Measurements from ENCODE around the gene MOCS2.
A peak's percentile ranks its signal among the peaks of the same experiment; 100 is the strongest.

Gene MOCS2

DNA sequence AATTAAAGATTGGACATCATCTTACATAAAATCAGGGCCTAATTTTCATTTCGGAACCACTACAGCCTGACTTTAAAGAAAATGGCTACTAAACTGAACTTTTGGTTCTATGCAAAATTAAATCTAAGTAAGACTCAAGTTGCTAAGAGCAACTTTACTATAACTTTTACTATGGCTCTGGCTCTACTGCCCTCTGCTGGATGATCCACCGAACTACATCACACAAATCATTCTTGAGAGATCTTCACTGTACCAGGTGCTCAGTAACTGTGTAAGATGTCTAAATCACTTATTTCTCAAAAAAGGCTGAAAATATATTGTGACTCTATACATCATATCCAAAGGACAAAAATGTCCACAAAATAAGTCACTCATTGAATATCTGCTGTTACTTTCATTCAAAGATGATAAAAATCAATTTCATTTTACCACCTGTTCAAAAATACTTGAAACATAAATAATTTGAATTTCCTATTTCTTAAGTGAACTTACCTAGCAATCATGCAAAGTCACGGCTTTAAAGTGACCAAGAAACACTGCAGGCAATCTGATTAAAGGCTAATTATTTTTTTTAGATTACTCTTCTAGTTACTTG, 13.5 kb downstream of the MOCS2 start:
- DNase-seq (ENCODE audit: low read depth, low spot score): no peak
- H3K27ac ChIP-seq: no peak overlapping the region

DNA sequence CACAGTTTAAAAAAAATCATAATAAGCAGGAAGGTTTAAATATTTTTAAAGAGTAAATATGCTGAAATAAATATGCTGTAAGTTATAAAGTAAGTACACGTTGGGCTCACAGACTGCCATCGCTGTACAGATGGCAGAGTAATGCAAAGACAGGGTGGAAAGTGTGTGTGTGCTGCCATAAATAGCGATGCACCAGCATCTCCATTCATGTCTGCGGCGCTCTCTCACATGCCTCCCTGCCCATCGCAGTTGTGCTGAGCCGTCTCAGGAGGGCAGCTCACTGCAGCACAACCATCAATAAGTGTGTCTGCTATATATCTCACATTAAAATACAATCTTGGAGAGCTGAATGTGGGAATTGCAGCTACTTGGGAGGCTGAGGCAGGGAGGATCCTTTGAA, 14.3 kb downstream of the MOCS2 start:
- DNase-seq (ENCODE audit: low read depth, low spot score): no peak
- no peak overlapping the region for H3K27ac ChIP-seq

DNA sequence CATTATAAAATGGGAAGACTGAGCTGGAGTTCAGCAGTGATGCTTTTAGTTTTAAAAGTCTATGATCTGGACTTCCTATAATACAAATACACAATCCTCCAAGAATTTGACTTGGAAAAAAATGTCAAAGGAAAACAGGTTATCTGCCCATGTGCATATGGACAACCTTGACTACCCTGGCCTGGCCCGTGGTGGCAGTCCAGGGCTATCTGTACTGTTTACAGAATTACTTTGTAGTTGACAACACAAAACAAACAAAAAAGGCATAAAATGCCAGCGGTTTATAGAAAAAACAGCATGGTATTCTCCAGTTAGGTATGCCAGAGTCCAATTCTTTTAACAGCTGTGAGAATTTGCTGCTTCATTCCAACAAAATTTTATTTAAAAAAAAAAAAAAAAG, 17.3 kb downstream of the MOCS2 start:
- H3K27ac ChIP-seq: peak overlapping the region; percentile 4
- DNase-seq (ENCODE audit: low read depth, low spot score): no peak

DNA sequence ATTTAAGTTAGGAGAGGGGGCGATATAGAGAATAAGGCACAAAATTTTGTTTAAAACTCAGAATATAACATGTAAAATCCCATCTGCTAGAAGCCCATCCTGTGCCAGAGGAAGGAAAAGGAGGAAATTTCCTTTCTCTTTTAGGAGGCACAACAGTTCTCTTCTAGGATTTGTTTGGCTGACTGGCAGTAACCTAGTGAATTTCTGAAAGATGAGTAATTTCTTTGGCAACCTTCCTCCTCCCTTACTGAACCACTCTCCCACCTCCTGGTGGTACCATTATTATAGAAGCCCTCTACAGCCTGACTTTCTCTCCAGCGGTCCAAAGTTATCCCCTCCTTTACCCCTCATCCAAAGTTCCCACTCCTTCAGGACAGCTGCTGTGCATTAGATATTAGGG, 18.3 kb downstream of the MOCS2 start:
- DNase-seq (ENCODE audit: low read depth, low spot score): no peak
- H3K27ac ChIP-seq: peak overlapping the region; percentile 4

DNA sequence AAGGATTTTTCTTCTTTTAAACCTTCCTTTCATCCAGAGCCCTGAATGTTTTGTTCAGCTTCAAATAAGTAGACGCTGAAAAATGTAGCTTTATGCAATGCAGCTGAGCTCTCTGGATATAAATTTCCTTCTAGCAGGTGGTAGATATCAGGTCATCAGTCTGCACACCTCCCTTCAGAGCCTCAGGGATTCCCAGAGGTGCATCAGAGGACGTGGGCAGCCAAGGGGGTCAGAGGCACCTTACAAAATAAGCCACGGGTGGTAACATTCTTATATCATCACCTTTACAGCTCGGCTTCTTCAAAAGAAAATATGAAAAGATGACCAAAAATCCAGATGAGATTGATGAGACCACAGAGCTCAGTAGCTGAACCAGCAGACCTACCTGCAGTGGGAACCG, 19.3 kb downstream of the MOCS2 start:
- H3K27ac ChIP-seq: no peak overlapping the region
- DNase-seq (ENCODE audit: low read depth, low spot score): no peak

DNA sequence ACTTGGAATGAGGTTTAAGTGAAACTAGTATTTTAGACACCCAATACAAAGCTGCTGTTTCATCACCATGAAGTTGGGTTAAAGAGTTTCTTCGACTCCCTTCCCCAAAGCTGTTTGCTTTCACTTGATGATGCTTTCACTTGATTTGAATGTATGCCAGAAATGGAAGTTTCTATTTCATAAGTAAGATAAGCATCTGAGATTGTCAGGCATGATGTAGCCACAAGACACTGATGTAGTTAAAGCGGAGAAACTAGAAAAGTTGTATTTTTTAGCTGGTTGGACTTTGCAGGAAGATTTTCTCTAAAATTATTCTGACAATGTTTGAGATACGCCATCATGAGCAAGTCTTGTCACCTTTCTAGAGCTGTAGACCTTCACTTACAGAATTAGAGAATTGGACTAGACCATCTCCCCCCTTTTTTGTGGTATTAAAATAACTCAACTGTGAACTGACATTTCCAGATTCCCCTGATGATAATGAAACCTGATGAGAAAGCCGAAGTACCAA, 20.0 kb downstream of the MOCS2 start:
- no peak for DNase-seq (ENCODE audit: low read depth, low spot score)
- peak overlapping the region; percentile 23 for H3K27ac ChIP-seq

DNA sequence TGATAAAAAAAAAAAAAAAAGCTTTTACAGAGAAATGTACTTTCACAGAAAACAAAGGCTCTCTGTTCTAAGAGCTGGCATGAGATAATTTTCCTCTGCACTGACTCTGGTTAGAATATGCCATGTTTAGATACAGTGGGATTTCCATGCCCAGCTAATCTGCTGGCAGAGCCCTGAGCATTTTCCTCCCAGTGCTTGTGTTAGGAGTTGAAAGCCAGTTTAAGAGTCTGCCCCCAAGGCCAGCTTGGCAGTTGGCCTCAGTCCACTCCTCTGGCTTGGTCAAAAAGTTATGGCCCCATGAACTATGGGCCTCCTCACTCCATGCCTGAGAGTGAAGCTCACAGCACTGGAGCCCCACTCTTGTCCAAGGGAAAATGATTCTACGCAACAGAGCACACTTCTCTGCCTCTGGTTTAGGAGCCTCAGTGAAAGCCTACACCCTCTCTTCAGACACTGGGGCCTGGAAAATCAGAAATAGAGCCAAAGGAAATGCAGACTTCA, 21.9 kb downstream of the MOCS2 start:
- no peak overlapping the region for H3K27ac ChIP-seq
- no peak for DNase-seq (ENCODE audit: low read depth, low spot score)

DNA sequence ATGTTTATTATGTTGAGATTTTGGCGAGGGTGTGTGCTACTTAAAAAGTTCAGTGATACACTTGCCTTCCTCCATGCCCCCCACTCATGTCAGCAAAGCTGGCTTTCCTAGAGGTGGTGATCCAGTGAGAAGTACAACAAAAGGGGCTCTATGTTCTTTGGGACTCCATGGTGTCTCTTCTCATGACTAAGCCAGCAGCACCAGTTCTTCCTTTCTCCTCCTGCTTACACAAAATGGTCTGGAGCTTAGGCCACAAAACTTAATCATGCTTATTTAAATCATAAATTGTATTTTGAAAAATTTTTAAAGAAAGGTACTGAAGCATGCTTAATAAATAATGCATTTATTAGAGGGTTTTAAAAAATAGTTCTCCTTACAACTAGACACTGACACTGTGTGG, 22.4 kb downstream of the MOCS2 start:
- no peak for DNase-seq (ENCODE audit: low read depth, low spot score)
- H3K27ac ChIP-seq: no peak overlapping the region

DNA sequence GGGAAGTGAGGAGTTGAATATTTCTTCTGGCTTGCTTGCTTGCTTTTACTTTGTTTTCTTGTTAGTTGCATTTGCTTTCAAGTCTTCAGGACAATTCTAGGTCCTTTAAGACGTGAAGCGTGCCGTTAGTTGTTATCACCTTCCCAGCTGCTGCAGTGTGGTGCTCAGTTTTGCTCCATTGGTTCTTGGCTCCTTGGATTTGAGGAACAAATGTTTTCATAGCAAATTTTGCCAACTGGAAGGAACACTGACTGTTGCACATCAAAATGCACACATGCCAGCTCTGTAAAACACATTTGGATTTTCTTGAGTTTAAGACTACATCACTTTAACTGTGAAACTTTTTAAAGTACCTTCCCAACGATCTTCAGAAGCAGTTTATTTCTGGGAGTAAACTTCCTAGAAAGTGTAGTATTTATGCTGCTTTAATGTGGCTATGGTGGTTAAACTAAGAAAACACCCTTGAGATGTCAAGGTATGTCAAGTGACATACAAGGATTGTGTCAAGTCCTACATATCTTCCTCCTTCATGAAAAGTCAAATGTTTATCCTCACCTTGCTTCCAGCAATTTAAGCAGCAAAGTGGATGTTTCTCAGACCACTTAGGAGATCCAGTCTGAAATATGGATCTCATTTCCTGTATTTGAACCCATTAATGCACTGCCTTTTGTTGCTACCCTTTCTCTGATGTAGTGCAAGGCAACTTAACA, 24.9 kb downstream of the MOCS2 start:
- DNase-seq (ENCODE audit: low read depth, low spot score): no peak
- no peak overlapping the region for H3K27ac ChIP-seq

DNA sequence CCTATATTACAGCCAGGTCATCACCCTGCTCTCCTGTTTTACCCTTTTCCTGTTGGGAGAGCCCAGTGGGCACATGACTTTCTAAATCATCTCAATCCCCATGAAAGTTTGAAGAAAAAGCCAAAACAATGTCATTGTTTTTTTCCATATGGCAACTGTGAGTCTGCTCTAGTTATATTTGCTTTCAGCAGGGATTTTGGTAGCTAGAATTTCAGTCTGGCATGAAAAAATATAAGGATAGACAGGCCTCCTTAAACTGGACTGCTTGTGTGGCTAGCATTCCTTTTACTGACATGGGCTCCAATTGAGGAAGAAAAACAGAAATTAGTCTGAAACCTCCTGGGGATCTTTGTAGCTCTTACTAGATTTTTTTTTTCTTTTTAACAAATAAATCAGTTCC, 25.6 kb downstream of the MOCS2 start:
- no peak for DNase-seq (ENCODE audit: low read depth, low spot score)
- H3K27ac ChIP-seq: no peak overlapping the region

DNA sequence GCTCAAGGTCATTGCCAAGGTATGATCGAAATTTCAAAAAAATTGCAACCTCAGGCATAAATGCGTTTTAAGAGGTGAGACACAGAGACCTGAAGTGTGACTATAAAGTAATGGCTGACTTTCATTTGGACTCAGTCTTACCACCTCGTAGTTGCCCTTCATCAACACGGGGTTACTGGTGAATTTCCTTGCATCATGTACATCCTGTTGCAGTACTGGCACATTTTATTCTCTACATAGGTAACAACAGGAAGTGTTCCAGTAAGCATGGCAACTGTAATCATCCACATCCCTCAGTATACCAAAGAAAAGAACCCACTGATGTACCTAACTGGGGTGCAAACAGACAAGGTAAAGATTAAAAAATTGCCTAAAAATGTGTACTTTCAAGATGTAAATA, 29.3 kb downstream of the MOCS2 start:
- no peak overlapping the region for H3K27ac ChIP-seq
- no peak for DNase-seq (ENCODE audit: low read depth, low spot score)

DNA sequence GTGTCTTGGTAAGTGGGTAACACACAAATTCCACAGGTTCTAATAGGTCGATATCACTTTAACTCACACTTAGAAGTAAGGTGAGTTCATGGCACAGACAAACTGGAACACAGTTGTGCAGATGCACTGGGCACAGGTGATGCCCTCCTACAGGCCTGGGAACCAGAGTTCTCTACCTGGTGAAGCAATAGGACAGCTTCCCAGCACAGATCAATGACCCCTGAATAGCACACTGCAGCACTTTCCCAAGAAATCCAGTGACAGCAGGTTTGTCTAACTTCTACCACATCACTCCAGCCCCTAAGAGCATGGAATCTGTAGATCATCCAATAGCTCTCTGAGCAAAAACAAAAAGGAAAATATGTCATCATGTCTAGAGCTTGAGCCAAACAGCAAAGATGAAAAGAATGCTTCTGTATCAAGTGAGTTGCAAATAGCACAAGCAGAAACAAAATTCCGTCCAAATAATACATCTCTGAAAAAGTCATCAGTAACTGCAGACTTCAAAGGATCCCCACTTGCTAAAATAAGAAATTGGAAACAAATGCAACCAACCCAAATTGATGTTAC, 33.5 kb downstream of the MOCS2 start:
- DNase-seq (ENCODE audit: low read depth, low spot score): no peak

DNA sequence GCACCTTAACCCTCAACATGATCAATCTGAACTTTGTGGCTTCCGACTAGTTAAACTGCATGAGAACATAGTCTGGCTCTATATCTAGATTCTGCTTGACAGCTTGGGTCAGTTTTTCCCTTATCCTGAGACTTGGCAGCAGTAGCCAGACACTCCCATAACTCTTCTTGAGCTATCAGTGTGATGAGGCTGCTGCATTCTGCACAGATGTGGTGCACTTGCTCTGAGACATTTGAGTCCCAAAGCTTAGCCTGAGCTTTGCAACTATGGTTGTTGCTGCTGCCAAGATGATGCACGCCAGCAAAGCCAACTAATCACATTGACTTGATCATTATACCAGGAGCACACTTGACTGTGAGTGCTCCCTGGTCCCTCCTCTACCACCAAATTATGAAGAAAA, 36.2 kb downstream of the MOCS2 start:
- DNase-seq (ENCODE audit: low read depth, low spot score): no peak
- no peak overlapping the region for H3K27ac ChIP-seq

More for the DNA sequence above, 33.5 kb downstream of the MOCS2 start:
- H3K27ac ChIP-seq: no peak overlapping the region

DNA sequence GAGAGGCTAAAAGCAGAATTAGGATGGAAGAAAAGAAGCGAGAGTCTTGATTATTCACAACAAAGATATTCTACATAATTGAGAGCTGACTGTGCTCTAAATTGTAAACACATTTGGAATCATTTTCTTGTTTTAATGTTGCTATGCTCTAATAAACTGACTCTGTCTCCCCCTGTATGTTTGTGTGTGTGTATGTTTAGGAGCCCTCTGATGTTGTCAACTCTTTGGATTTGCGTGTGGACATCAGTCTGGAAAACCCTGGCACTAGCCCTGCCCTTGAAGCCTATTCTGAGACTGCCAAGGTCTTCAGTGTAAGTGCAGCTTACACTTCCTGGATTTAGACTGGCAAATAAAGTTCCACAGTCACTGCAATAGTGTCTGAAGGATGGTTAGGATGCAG, 37.8 kb downstream of the MOCS2 start:
- no peak overlapping the region for H3K27ac ChIP-seq
- no peak for DNase-seq (ENCODE audit: low read depth, low spot score)

DNA sequence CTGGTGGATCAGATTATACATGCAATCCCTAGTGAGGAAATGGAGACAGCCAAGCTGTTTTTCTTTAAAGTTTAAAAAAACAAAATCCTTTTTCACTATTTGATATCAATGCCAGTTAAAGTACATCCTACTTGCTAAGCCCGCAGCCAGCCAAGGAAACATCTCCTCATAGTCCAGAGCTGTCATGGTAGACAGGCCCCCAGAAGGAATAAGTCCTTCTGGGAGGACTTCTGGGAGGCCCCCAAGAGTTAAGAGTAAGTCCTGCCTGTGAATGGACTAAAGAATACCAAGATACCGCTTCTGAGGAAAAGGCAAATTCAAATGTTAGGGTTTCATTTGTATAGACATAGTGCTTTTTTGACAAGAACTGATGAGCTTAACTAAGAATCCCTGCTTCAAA, 38.3 kb downstream of the MOCS2 start:
- H3K27ac ChIP-seq: no peak overlapping the region
- DNase-seq (ENCODE audit: low read depth, low spot score): no peak

DNA sequence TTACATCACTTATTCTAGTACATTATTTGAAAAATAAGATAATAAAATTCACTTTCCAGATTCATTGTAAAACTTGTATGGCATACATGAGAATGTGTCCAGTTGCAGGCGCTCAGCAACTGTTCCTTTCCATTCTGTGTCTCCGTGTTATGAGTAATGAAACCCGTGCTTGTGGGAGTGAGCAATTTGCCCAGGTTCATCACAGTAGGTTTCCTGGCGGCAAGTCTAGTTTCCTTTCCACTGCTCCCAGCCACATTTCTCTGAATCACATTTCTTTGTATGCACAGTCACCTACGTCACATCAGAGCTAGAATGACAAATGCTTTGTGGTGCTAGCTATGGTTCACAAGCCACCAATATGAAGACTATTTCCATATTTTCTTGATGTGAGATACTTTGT, 39.9 kb downstream of the MOCS2 start:
- peak; percentile 29 for DNase-seq (ENCODE audit: low read depth, low spot score)

DNA sequence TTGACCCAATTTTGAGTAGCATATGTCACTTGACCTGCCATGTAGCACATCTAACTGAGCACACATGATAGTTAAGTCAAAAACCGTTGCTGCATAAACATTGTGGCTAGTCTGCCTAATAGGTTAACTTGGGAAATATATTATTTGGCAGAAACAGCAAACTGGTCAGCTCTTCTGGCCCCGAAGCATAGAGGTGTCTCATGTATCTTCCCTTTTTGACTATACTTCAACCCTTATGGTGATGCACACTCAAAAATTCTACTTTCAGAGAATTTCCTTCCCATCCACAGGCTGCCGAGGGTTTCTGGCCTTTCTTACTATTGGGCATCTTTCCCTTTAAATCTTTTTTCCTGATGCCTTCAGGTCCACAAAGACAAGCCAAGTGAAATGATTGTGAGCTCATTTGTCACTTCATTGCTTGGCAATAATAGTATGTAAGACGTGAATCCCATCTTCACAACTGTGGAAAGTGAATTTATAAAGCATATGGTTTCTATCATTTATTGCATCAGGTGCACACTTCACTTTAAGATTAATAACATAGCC, 41.2 kb downstream of the MOCS2 start:
- DNase-seq (ENCODE audit: low read depth, low spot score): no peak
- peak overlapping the region; percentile 14 for H3K27ac ChIP-seq

More for the DNA sequence above, 39.9 kb downstream of the MOCS2 start:
- peak overlapping the region; percentile 14 for H3K27ac ChIP-seq

DNA sequence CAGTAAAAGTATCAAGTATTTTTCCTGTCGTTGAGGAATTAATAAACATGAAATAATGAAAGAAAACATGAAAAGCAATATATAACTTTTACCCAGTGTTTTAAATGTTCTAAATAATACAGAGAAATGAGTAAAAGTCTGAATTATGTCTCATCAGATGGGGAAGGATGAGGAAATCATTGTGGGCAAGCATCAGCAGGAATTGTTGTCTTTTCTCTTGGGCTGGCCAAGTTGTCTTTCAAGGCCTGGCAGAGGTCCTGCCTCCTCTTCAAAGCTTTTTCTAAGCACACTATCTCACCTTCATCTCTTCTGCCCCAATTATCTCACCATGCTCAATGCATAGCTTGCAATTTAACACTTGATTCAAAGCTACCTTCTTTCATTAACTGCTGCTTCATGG, 41.9 kb downstream of the MOCS2 start:
- peak overlapping the region; percentile 14 for H3K27ac ChIP-seq
- DNase-seq (ENCODE audit: low read depth, low spot score): no peak

DNA sequence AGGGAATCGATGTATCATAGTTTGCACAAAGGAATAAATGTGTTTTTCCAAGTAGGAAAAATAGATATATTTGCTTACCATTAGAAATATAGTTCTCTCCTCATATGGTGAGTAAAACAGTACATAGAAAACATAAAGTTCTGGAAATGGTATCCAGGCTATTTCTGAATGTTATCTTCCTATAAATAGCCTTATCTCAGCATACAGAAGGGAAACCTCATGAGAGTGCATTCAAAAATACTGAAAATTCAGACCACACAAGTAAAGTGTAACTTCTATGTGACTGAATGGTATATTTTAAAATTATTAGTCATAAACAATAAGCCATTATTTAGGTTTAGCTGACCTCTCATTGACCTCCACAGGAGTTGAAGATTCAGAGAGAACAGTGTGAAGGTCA, 43.5 kb downstream of the MOCS2 start:
- DNase-seq (ENCODE audit: low read depth, low spot score): no peak

DNA sequence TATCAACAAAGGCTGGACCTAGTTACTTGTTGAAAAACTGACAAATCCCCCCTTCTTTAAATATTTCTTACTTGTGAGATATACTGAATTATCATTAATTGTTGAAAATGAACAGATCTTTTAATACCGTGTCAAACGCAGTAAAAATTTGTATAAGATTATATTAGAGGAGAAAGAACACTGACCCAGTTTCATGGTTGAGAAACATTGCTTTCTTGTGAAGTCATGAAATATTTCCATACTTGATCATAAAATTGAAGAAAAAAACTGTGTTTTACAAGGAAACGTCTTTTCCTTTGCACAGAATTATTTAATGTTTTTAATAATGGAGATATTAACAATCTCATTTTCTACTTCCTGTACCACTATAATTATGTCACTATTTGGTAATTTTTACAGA, 45.8 kb downstream of the MOCS2 start:
- H3K27ac ChIP-seq: no peak overlapping the region
- no peak for DNase-seq (ENCODE audit: low read depth, low spot score)

More for the DNA sequence above, 43.5 kb downstream of the MOCS2 start:
- no peak overlapping the region for H3K27ac ChIP-seq

DNA sequence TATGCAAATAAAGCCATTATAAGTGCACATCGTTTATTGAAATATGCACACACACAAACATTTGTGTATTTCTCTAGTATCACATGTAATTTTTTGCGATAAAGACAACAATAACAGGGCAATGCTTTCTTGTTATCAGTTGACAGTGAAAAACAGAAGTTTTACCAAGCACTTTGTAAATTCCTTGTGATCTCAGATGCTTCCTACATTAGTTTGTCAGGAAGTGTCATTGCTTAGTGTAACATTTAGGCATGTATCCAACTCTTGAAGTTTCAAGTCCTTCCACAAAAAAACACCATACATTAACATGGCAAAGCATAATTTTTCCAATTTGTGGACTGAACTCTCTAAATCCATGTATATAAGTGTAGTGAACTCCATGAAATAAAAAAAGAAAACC, 46.4 kb downstream of the MOCS2 start:
- no peak overlapping the region for H3K27ac ChIP-seq
- DNase-seq (ENCODE audit: low read depth, low spot score): no peak

All from epithelial cell of prostate (primary cell).